Activated CD4-positive, CD25-positive, alpha-beta regulatory T cell (primary cell): ENCODE data around the gene CPED1.
"Not testable (repeated sequence)": the region's sequence is repeated elsewhere in the genome, so short reads cannot be mapped to it uniquely, and the experiment has no call there.

Experiments used
- DNase-seq, 4 experiments: peaks; one replicate each; lab custom pipeline; 2025; lab: John Stamatoyannopoulos, UW

The CPED1 gene

GRCh38 chr7:120996988-120997345 lies 8.5 kb downstream of the CPED1 start:
- no peak for DNase-seq

- DNase-seq = no peak
Measured at GRCh38 chr7:120997882-120998474, 9.5 kb downstream of the CPED1 start.

GRCh38 chr7:120998520-120998919 lies 10.0 kb downstream of the CPED1 start:
- DNase-seq = no peak

- no peak for DNase-seq
Measured at GRCh38 chr7:120998996-120999565, 10.6 kb downstream of the CPED1 start.

GRCh38 chr7:121000081-121000983 lies 11.8 kb downstream of the CPED1 start:
- DNase-seq = no peak

GRCh38 chr7:121001234-121001906 lies 12.9 kb downstream of the CPED1 start:
- no peak for DNase-seq

- no peak for DNase-seq
Measured at GRCh38 chr7:121002048-121002756, 13.7 kb downstream of the CPED1 start.

GRCh38 chr7:121002757-121003200 lies 14.3 kb downstream of the CPED1 start:
- no peak for DNase-seq

GRCh38 chr7:121003986-121004685 lies 15.6 kb downstream of the CPED1 start:
- DNase-seq = no peak

GRCh38 chr7:121005058-121005457 lies 16.5 kb downstream of the CPED1 start:
- DNase-seq = not testable (repeated sequence)

- no peak for DNase-seq
Measured at GRCh38 chr7:121005996-121006584, 17.6 kb downstream of the CPED1 start.

- DNase-seq = no peak
Measured at GRCh38 chr7:121006711-121007315, 18.3 kb downstream of the CPED1 start.

GRCh38 chr7:121008816-121009215 lies 20.3 kb downstream of the CPED1 start:
- no peak for DNase-seq

- DNase-seq = no peak
Measured at GRCh38 chr7:121011401-121011800, 22.9 kb downstream of the CPED1 start.

GRCh38 chr7:121012170-121012874 lies 23.8 kb downstream of the CPED1 start:
- DNase-seq = no peak

GRCh38 chr7:121012919-121013318 lies 24.4 kb downstream of the CPED1 start:
- no peak for DNase-seq

- no peak for DNase-seq
Measured at GRCh38 chr7:121015560-121015959, 27.0 kb downstream of the CPED1 start.

- no peak for DNase-seq
Measured at GRCh38 chr7:121016966-121017365, 28.5 kb downstream of the CPED1 start.

GRCh38 chr7:121017586-121017985 lies 29.1 kb downstream of the CPED1 start:
- no peak for DNase-seq

GRCh38 chr7:121019018-121019417 lies 30.5 kb downstream of the CPED1 start:
- no peak for DNase-seq
